T-helper 2 cell (primary cell): ENCODE data around the gene ADCY5.

Experiments used
- DNase-seq, 5 experiments: peaks; one replicate each; pipeline versions ENCODE4 v3.0.0 to v3.0.0-alpha.2; 2012 to 2022

The ADCY5 gene

DNA sequence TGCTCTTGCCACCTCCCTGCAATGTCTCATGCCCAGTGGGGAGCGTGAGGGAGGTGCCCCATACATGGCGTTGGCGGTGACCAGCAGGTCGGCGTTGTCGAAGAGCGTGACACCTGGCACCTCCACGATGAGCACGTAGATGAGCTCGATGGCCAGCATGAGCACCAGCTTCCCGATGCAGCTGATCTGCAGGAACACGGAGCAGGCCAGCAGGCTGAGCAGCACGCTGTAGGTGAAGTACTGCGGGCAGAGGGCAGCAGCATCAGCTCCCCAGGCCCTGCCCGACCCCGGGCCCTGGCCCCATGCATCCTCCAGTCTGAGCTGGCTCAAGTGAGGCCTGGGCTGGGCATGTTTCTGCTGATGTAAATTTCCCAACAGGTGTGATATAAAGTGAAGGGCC is 148.8 kb downstream of the ADCY5 start:
- no peak for DNase-seq

- no peak for DNase-seq
Observed at GRCh38 chr3:123299581-123299980, 149.3 kb downstream of the ADCY5 start.

- no peak for DNase-seq
Observed at GRCh38 chr3:123298903-123299302, 150.0 kb downstream of the ADCY5 start.

DNA sequence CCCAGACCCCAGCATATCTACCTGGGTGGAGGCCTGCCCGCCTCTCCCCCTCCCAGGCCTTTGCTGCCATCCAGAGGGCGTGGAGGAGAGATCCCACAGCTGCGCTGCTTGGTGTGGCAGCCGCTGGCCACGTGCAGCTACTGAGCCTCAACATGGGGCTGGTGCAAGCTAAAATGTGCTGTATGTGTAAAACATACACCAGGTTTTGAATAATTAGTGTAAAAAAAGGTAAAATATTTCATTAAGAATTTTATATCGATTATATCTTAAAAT is 151.3 kb downstream of the ADCY5 start:
- no peak for DNase-seq

- no peak for DNase-seq
Observed at GRCh38 chr3:123296836-123297626, 151.9 kb downstream of the ADCY5 start.

DNA sequence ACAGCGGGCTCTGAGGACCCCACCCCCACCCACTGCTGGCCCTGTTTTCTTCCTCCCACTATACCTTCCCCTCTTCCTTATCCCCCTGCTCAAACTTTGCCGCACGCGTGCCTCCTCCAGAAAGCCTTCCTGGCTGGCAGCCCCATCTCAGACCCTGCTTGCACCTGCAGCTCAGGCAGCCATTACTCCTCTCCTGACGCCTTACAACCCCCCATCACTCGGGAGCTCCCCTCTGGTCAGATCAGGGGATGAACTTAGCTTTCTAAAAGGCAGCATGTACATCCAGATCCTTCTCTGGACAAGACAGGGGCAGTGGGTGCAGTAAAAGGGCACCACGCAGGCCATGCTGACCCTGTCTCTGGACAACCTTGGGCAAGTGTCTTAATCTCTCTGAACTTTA is 152.6 kb downstream of the ADCY5 start:
- no peak for DNase-seq

DNA sequence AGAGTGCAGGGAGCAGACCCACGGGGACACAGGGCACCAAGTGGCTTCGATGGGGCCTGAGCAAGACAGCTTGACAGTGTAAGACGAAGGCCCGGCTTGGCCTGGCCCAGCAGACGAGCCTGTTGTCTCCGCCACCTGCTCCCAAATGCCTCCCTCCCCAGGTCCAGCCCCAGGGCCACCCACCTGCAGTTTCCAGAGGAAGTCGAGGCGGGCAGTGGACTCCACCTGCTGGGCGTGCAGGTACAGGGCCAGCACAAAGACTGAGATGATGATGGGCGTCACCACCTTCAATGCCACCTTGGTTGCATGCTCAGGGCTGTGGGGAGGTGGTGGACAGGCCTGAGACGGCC is 153.0 kb downstream of the ADCY5 start:
- no peak for DNase-seq

- DNase-seq, result no peak
Observed at GRCh38 chr3:123295171-123295900, 153.6 kb downstream of the ADCY5 start.

DNA sequence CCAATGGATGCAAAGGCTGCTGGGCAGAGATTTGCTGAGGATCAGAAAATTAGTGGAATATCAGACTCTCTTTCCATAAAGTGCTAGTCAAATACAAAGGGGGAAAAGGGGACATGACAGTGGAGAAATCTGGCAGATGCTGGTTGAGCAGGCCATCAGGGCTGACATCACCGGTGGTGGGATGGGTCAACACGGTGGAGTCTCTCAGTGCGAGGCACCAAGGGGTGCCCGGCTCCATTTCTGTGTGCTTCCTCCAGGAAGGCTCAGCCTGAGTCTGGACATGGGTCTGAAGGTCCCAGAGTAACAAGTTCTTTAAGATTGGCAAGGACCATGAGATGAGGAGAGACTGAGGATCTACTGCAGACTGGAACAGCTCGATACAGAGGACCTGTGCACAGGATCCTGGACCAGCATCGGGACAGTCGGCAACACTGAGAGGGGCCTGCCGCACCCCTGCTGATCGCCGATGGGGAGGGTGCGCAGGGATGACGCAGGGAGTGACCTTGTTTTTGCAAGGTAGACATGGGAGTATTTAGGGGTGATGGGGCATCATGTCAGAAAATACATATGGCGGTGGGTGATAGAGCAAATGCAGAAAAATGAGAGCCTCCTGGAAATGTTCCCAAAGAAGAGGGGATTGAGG is 154.5 kb downstream of the ADCY5 start:
- no peak for DNase-seq

DNA sequence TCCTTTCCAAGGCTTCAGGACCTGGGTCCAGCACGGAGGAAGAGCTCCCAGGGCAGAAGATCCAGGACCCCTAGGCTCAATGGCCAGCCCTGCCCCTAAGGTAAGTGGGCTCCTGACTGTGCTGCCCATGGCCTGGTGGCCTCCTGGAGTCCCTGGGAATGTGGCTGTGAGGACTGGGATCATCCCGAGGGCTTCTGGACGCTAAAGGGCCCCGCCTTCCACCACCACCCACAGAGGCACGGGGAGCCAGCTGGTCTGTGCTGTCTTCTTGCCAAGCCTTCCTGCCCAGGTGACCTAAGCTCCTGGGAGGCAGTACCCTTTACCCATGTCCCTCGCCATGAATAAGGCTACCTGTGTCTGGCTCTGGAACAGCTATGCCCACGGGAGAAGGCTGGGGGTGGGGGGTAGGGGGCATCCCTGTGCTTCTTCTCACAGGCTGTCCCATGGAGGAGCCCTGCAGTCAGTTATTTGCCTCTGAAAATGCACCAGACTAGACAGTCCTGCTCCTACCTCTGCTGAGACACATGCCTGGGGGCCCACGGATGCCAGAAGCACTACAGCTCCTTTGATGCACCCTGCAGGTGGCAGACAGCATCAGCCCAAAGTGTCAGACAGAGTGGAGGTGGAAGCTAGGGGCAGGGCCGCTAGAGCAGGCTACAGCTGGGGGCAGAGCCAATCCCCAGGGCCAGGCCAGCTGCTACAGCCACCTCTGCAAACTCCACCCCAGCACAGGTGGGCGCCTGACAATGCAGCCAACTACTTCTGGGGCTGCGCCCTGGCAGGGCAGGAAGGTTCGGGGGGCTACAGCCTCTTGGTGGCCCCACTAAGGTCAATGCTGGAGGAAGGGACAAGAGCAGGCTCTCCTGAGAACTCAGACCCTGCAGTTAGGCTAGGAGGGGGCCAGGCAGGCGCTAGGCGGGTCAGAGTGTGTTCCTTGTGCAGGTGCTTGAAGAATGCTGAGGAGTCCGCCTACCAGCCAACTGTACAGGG is 156.3 kb downstream of the ADCY5 start:
- no peak for DNase-seq

DNA sequence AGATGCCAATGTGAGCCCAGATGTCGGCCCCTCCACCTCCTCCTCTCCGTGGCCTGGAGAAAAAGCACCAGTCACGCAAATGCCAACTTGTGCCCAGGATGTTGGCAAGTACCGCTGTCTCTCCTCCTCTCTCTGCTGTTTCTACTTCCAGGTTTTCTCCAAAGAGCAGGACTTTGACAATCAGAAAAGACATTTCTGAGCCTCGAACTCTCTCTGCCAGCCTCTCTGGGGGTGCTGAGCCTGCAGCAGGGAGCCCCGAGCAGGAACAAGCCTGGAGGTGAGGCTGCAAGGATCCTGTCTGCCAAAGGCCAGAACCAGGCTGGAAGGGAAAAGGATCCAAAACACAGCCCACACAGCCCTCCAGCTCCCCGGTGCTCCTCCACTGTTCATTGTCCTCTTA is 157.5 kb downstream of the ADCY5 start:
- no peak for DNase-seq

- no peak for DNase-seq
Observed at GRCh38 chr3:123290962-123291361, 157.9 kb downstream of the ADCY5 start.

- DNase-seq, result no peak
Observed at GRCh38 chr3:123290107-123290930, 158.6 kb downstream of the ADCY5 start.

- no peak for DNase-seq
Observed at GRCh38 chr3:123289391-123290106, 159.3 kb downstream of the ADCY5 start.

GRCh38 chr3:123287962-123288302 is 161.0 kb downstream of the ADCY5 start:
- DNase-seq, result no peak

GRCh38 chr3:123287051-123287961 is 161.6 kb downstream of the ADCY5 start:
- DNase-seq, result no peak

DNA sequence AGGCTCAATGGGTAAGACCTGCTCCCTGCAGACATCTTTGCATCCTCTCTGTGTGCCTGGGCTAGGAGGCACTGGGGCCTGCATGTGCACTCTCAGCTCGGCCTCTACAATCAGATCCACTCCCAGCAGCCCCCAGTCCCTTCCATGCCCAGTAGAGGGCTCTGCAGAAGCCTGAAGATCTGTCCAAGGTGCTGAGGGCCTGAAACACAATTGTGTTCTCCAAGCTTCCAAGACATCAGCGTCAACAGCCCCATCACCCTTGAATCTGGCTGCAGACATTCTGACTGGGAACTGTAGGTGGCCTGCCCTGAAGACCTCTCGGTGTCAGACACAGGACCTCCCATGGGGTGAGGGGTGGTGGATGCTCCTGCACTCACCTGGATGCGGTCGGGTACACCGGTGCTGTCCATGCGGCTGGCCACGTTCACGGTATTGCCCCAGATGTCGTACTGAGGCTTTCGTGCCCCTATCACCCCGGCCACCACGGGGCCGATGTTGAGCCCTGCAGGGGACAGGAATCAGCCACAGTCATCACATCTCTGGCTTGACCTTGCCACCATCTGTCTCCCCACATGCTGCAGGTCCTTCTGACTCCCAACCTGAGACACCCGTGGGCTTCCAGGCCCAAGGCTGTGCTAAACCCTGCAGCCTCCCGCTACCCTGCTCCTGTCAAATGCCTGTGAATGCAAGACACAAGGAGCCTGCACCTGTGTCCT is 162.4 kb downstream of the ADCY5 start:
- peak in 1 of 5 experiments; percentile 55 for DNase-seq

DNA sequence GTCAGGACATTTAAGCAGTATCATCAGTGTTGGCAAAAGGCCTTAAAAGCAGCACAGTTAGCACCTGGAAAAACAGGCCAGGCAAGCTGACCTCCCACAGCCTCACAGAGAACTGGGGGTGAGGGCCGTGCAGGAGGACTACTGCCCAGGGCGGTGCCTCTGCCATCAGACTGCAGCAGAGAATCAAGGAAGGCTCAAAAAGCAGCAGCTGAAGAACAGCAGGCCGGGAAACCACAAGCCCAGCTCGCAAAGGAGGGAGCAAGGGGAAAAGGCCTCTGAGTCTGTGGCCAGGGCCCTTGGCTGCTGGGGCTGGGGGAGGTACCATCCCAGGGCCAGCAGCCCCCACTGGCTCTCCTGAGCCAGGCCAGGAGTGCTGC is 163.0 kb downstream of the ADCY5 start:
- no peak for DNase-seq

GRCh38 chr3:123285479-123285878 is 163.4 kb downstream of the ADCY5 start:
- DNase-seq, result no peak

DNA sequence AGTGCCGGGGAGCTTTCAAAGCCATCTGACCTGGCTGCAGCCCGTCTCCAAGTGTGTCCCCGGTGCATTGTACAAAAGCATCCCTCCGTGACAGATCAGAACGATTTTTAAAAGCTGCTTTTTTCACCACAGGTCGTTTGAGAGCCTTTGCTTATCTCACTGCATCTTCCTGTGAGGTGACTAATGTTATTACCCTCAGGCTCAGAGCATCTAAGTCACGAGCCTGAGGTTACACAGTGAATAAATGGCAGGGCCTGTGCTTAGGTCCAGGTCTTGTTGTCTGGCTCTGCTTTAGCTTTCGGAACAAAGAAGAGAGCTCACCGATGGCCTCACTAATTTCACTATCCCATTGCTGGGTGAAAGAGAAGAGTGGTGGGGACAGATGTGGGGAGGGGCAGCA is 163.8 kb downstream of the ADCY5 start:
- DNase-seq, result no peak
